GM19240 (cell line): ENCODE measurements around the gene CFAP77.

Experiments
- DNase-seq: peaks from one replicate; pipeline ENCODE4 v3.0.0; 2011; ENCODE audit warnings: low spot score; ENCODE audit not compliant: insufficient read length

The CFAP77 gene

GRCh38 chr9:132591751-132592314, 181.8 kb downstream of the CFAP77 start:
- DNase-seq, result no peak

GRCh38 chr9:132592451-132592850, 182.4 kb downstream of the CFAP77 start:
- no peak for DNase-seq

- DNase-seq, result no peak
Measured at GRCh38 chr9:132594412-132594811, 184.4 kb downstream of the CFAP77 start.

- DNase-seq, result no peak
Measured at GRCh38 chr9:132595319-132595718, 185.3 kb downstream of the CFAP77 start.

GRCh38 chr9:132596200-132596599, 186.2 kb downstream of the CFAP77 start:
- no peak for DNase-seq

GRCh38 chr9:132597073-132597775, 187.2 kb downstream of the CFAP77 start:
- no peak for DNase-seq

GRCh38 chr9:132600326-132600984, 190.4 kb downstream of the CFAP77 start:
- no peak for DNase-seq

GRCh38 chr9:132602207-132602606, 192.2 kb downstream of the CFAP77 start:
- no peak for DNase-seq

GRCh38 chr9:132605387-132605786, 195.4 kb downstream of the CFAP77 start:
- no peak for DNase-seq

- DNase-seq, result no peak
Measured at GRCh38 chr9:132606066-132606465, 196.1 kb downstream of the CFAP77 start.

- no peak for DNase-seq
Measured at GRCh38 chr9:132609184-132609583, 199.2 kb downstream of the CFAP77 start.

GRCh38 chr9:132609829-132610228, 199.8 kb downstream of the CFAP77 start:
- no peak for DNase-seq

GRCh38 chr9:132610661-132611060, 200.7 kb downstream of the CFAP77 start:
- DNase-seq, result no peak

- no peak for DNase-seq
Measured at GRCh38 chr9:132614324-132614723, 204.3 kb downstream of the CFAP77 start.

- no peak for DNase-seq
Measured at GRCh38 chr9:132615774-132616173, 205.8 kb downstream of the CFAP77 start.

- no peak for DNase-seq
Measured at GRCh38 chr9:132616725-132617124, 206.7 kb downstream of the CFAP77 start.

GRCh38 chr9:132622159-132622558, 212.1 kb downstream of the CFAP77 start:
- DNase-seq, result no peak
